CD4-positive, alpha-beta T cell treated with Interleukin-12 subunit alpha and Interleukin-12 subunit beta, for 1 hour (primary cell): Measurements from ENCODE around the gene ZNF565.
"Not testable (repeated sequence)": the region's sequence is repeated elsewhere in the genome, so short reads cannot be mapped to it uniquely, and the experiment has no call there.

Experiments used
- DNase-seq: peaks from one replicate; pipeline ENCODE4 v3.0.0-alpha.2; 2020

Gene ZNF565

GRCh38 chr19:36210497-36210896 lies 4.0 kb downstream of the ZNF565 start:
- DNase-seq, result no peak

- no peak for DNase-seq
These were observed 5.1 kb downstream of the ZNF565 start for GRCh38 chr19:36209372-36209771.

GRCh38 chr19:36207605-36208252 lies 6.7 kb downstream of the ZNF565 start:
- no peak for DNase-seq

DNA sequence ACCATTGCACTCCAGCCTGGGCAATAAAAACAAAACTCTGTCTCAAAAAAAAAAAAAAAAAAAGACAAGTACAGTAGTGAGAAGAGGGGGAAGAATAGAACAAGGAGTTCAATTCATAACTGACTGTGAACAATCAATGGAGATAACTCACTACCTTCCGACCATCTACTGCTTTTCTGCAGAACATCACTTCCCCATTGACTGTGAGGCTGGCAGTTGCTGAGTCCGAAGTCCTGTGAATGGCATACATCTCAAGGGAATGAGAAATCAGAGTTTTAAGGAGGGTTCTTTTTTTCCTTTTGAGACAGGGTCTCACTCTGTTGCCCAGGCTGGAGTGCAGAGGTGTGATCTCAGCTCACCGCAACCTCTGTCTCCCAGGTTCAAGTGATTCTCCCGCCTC lies 11.2 kb downstream of the ZNF565 start:
- no peak for DNase-seq

DNA sequence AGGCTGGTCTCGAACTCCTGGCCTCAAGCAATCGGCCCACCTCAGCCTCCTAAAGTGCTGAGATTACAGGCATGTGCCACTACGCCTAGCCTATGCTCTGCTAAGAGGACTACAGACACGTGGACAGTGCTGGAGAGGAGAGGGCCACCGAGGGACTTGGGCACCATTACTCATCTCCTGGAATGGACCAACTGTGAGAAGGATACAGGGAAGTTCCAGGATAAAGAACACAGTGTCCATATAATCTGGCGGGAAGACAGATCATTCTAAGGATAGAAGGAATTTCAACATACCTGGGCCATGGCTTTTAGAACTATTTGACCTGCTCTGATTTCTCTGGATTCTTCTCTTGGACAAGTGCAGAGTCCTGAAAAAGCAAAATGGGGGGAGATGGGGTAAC lies 12.8 kb downstream of the ZNF565 start:
- DNase-seq, result no peak

- DNase-seq, result no peak
These were observed 16.3 kb downstream of the ZNF565 start for GRCh38 chr19:36198119-36198518.

DNA sequence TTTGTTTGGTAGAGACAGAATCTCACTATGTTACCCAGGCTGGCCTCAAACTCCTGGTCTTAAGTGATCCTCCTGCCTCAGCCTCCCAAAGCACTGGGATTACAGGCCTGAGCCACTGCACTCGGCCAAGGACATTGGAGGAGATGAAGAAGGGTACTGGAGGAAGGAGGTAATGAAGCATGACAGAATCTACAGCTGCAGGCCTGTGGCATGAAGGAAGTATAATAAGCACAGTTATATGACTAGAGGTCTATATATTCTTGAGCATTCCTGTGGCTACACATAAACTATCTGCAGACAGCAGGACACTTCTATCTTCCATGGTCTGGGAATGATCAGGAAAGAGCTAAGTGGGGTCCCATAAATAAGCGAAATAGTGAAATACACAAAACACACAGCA lies 18.2 kb downstream of the ZNF565 start:
- DNase-seq, result no peak

DNA sequence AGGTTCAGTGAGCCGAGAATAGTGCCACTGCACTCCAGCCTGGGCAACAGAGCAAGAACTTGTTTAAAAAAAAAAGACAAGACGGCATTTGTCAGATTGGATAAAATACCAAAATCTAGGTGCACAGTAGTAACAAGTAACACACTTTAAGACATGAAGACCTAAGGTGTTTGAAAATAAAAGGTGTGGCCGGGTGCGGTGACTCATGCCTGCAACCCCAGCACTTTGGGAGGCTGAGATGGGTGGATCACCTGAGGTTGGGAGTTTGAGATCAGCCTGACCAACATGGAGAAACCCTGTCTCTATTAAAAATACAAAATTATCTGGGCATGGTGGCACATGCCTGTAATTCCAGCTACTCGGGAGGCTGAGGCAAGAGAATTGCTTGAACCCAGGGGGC lies 27.7 kb downstream of the ZNF565 start:
- not testable (repeated sequence) for DNase-seq

GRCh38 chr19:36183245-36183628 lies 31.2 kb downstream of the ZNF565 start:
- no peak for DNase-seq

DNA sequence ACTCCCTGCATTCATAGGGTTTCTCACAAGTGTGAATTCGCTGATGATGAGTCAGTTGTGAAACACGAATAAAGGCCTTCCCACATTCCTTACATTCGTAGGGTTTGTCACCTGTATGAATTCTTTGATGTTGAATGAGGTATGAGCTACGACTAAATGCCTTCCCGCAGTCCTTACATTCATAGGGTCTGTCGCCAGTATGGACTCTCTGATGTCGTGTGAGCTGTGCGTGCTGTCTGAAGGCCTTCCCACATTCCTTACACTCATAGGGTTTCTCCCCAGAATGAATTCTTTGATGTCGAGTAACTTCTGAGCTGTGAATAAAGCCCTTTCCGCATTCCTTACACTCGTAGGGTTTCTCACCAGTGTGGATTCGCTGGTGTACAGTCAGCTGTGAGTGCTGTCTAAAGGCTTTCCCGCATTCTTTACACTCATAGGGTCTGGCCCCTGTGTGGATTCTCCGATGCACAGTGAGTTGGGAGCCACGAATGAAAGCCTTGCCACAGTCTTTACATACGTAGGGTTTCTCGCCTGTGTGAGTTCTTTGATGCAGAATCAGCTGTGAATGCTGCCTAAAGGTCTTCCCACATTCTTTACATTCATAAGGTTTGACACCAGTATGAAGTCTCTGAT lies 31.7 kb downstream of the ZNF565 start:
- no peak for DNase-seq

DNA sequence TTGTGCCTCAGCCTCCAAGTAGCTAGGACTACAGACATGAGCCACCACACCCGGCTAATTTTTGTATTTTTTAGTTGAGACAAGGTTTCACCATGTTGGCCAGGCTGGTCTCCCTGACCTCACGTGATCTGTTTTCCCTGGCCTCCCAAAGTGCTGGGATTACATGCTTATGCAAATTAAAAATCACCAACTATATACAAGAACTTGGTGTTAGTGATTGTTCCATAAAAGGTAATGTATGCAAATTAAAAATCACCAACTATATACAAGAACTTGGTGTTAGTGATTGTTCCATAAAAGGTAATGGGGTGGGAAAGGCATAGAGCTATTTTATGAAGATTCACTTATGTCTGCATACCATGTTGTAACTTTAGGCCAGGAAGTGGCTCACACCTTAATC lies 35.4 kb downstream of the ZNF565 start:
- not testable (repeated sequence) for DNase-seq

DNA sequence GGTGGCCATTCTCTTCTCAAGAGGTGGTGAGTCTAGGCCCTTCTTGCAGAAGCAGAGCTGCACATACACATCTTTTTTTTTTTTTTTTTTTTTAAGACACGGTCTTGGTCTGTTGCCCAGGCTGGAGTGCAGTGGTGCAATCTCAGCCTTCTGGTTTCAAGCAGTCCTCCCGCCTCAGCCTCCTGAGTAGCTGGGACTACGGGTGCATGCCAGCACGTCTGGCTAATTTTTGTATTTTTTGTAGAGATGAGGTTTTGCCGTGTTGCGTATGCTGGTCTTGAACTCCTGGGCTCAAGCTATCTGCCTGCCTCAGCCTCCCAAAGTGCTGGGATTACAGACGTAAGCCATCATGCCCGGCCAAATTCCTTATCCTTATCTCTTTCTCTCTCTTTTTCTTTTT lies 40.6 kb downstream of the ZNF565 start:
- DNase-seq, result not testable (repeated sequence)

DNA sequence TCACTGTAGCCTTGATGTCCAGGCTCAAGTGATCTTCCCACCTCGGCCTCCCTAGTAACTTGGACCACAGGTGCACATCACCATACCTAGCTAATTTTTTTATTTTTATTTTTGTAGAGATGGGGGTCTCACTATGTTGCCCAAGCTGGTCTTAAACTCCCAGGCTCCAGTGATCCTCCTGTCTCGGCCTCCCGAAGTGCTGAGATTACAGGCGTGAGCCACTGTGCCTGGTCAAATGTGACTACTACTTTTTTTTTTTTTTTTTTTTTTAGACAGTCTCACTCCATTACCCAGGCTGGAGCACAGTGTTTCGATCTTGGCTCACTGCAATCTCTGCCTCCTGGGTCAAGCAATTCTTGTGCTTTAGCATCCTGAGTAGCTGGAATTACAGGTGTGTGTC lies 41.6 kb downstream of the ZNF565 start:
- no peak for DNase-seq

DNA sequence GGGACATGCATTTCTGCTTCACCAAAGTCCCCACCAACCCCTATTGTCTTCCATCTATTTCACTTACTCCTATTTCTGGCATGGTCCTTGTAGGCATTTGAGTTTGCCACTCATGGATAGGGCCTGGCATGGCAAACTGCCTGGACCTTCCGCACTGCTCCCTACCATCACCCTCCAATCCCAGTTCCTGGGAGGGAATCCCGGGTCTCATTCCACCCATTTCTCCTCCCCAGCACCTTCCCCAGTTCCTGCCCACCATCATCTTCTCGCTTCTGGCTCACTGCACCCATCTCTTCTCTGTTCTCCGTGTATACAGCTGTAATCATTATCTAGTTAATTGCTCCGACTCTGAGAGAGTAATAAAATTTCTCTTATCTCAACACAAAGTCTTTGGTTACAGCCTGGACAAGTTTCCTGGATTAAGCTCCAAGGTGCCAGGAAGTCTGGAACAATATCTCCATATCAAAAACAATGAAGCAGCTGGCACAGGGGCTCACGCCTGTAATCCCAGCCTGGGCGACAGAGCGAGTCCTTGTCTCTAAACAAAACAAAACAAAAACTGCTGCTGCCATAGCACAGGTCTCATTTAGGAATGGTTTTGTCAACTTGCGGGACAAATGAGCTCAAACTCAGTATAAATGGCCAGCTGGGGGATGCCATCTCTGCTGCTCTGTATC lies 45.2 kb downstream of the ZNF565 start:
- DNase-seq, result no peak

DNA sequence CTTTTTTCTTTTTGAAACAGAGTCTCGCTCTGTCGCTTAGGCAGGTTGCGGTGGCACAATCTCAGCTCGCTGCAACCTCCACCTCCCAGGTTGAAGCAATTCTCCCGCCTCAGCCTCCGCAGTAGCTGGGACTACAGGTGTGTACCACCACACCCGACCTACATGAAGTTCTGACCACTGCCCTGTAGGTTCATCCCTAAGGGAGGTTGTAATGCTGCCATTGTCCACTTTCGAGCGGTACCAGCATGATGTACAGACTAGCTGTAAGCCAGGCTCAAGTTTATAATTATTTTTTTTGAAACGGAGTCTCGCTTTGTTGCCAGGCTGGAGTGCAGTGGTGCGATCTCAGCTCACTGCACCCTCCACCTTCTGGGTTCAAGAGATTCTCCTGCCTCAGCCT lies 50.7 kb downstream of the ZNF565 start:
- no peak for DNase-seq

DNA sequence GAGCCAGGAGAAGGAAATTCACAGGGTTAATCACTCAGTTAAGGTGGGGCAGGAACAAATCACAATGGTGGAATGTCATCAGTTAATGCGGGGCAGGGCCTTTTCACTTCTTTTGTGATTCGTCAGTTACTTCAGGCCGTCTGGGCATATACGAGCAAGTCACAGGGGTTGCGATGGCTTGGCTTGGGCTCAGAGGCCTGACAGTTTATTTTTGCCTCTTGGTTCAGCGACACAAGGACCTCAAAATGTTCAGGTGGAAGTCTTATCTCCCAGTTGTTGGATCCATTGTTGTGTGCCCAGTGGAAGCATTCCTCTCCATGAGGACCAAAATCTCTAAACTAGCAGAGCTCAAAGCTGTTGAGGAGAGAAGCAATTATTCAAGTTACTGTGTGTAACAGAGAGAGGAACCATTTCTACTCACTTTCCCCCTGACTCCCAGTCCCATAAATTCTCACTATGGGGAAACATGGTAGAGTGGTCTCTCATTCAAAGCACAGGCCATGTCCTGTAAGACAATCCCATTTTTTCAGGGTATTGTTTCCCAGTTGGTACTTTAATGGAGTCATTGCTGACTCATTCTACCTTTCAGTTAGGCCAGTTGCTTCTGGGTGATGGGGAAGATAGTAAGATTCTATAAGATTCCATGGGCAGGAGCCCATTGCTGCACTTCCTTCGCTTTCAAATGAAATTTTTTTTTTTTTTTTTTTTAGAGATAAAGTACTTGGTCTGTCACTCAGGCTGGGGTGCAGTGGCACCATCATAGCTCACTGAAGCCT lies 53.5 kb downstream of the ZNF565 start:
- DNase-seq, result no peak

GRCh38 chr19:36153126-36153525 lies 61.3 kb downstream of the ZNF565 start:
- DNase-seq, result no peak

- DNase-seq, result no peak
These were observed 61.9 kb downstream of the ZNF565 start, which contains the start of gene COX7A1 for GRCh38 chr19:36152352-36153091. COX7A1 (minus strand) TSS chr19:36152447; CDS start chr19:36152407, 40 bp downstream.

- no peak for DNase-seq
These were observed 62.5 kb downstream of the ZNF565 start for GRCh38 chr19:36152019-36152351.

DNA sequence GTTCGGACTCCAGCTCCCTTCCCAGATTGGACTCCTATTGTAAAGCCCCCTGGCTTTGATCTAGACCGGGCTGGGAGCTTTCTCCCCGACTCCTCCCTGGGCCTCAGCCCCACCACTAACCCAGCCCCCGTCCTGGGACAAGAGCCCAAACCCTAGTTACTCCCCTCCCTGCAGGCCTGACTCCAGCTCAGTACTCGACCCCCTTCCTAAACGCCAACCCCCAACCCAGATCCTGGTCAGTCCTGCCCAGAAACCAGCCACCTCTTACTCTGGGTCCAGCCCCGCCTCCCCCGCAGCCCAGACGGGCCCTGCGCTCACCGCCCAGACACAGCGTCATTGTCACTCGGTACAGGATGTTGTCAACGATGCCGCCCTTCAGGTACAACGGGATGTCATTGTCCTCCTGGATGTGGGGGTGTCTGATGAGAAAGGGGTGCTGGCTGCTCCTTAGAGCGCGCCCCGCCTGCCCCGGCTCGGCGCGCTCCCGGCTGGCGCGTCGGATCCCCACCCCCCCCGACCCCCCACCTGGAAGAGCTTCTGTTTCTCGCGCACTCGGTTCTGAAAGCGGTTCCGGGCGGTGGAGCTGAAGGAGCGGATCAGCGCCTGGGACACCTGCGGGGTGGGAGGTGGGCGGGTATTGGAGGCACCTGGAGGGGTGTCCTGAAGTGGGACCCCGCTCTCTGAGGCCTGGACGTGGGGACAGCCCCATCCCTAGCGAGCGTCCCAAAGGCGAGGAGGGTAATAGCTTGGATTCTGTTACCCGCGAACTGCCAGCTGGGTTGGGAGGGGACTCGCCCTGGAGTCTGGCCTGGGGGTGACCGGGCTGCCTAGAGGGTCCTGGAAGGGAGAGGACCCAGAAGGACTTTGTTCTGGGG lies 63.1 kb downstream of the ZNF565 start:
- no peak for DNase-seq

DNA sequence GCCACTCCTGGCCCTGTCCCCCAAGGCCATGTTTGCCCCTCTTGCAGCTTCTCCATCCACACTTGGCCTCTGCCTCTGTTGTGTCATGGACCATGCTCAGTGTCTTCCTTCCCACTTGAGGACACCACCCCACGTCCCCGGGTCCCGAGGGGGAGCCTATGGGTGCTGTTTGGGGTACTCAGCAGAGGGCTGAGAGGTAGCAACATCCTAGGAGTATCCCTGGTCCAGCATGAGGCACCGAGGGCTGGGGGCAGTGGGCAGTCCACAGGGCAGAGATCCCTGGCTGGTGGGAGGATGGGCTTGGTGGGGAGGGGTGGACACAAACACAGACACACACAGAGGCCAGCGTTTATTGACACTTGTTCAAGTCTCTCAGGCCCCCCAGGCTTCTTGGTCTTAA lies 63.9 kb downstream of the ZNF565 start:
- no peak for DNase-seq
